ENCODE results near the gene RAB26. TPM values are rescaled to one million over a fixed set of nuclear protein-coding genes. Genes with fewer than 3 reads are reported as not detected.
"Not testable (repeated sequence)": the region's sequence is repeated elsewhere in the genome, so short reads cannot be mapped to it uniquely, and the experiment has no call there.

Gene RAB26
- total RNA-seq, 1 donor from 2014 or later: 1.1 TPM

GRCh38 chr16:2117341-2117740, 31.1 kb upstream of the RAB26 start:
- DNase-seq (ENCODE audit: low read depth, low spot score): not testable (repeated sequence)

- not testable (repeated sequence) for DNase-seq (ENCODE audit: low read depth, low spot score)
These were observed 30.3 kb upstream of the RAB26 start for GRCh38 chr16:2117960-2118722.

- peak; percentile 20 for DNase-seq (ENCODE audit: low read depth, low spot score)
These were observed 27.1 kb upstream of the RAB26 start for GRCh38 chr16:2121325-2121724.

- no peak for DNase-seq (ENCODE audit: low read depth, low spot score)
These were observed 26.6 kb upstream of the RAB26 start for GRCh38 chr16:2121853-2122252.

- DNase-seq (ENCODE audit: low read depth, low spot score): no peak
These were observed 26.0 kb upstream of the RAB26 start for GRCh38 chr16:2122429-2122828.

- DNase-seq (ENCODE audit: low read depth, low spot score): not testable (repeated sequence)
These were observed 25.3 kb upstream of the RAB26 start for GRCh38 chr16:2122934-2123683.

GRCh38 chr16:2123706-2124376, 24.6 kb upstream of the RAB26 start:
- DNase-seq (ENCODE audit: low read depth, low spot score): not testable (repeated sequence)

- DNase-seq (ENCODE audit: low read depth, low spot score): not testable (repeated sequence)
These were observed 24.1 kb upstream of the RAB26 start for GRCh38 chr16:2124377-2124693.

- DNase-seq (ENCODE audit: low read depth, low spot score): not testable (repeated sequence)
These were observed 23.6 kb upstream of the RAB26 start for GRCh38 chr16:2124694-2125444.

GRCh38 chr16:2125609-2126008, 22.8 kb upstream of the RAB26 start:
- DNase-seq (ENCODE audit: low read depth, low spot score): not testable (repeated sequence)

- DNase-seq (ENCODE audit: low read depth, low spot score): not testable (repeated sequence)
These were observed 22.2 kb upstream of the RAB26 start for GRCh38 chr16:2126161-2126743.

- not testable (repeated sequence) for DNase-seq (ENCODE audit: low read depth, low spot score)
These were observed 21.4 kb upstream of the RAB26 start for GRCh38 chr16:2126928-2127556.

GRCh38 chr16:2127630-2128280, 20.7 kb upstream of the RAB26 start:
- DNase-seq (ENCODE audit: low read depth, low spot score): not testable (repeated sequence)

GRCh38 chr16:2129251-2129650, 19.2 kb upstream of the RAB26 start:
- DNase-seq (ENCODE audit: low read depth, low spot score): not testable (repeated sequence)

GRCh38 chr16:2129890-2130447, 18.5 kb upstream of the RAB26 start:
- not testable (repeated sequence) for DNase-seq (ENCODE audit: low read depth, low spot score)

GRCh38 chr16:2133797-2134196, 14.6 kb upstream of the RAB26 start:
- not testable (repeated sequence) for DNase-seq (ENCODE audit: low read depth, low spot score)

- DNase-seq (ENCODE audit: low read depth, low spot score): not testable (repeated sequence)
These were observed 13.4 kb upstream of the RAB26 start for GRCh38 chr16:2135071-2135470.

- DNase-seq (ENCODE audit: low read depth, low spot score): peak; percentile 66
These were observed 12.5 kb upstream of the RAB26 start, which contains the start of gene PKD1 for GRCh38 chr16:2135770-2136490. TSS of gene PKD1 (minus strand) at chr16:2135898. CDS start at chr16:2135689, 209 bp downstream.

Data from pulmonary artery endothelial cell (primary cell).